Gastrocnemius medialis (tissue), 4 donors: ENCODE data around the gene CBLN2.

ENCODE experiments used
- CTCF ChIP-seq, 5 experiments: fragments of 450-650 bp in 3 of 5; fragments of 200-600 bp in 2 of 5; sonication (generic) in 2 of 5; IDR thresholded peaks in 4 of 5; conservative IDR thresholded peaks in 1 of 5; 1 replicate in 4 of 5; 2 replicates in 1 of 5; pipeline ENCODE4 v1.5.1; 2016 to 2019; ENCODE audit warnings: antibody characterized with exemption in 5 of 5, mild to moderate bottlenecking in 3 of 5, moderate library complexity in 3 of 5
- POLR2A ChIP-seq, 2 donors: fragments of 450-650 bp; IDR thresholded peaks; one replicate each; pipeline ENCODE4 v1.6.1; 2017; ENCODE audit warnings: antibody characterized with exemption in 2 of 2, mild to moderate bottlenecking in 2 of 2, moderate library complexity in 2 of 2

- no peak for TF ChIP-seq CTCF (IDR thresholded peaks at IDR 0.05 in 4 of 5, conservative IDR thresholded peaks at IDR 0.05 in 1 of 5)
- TF ChIP-seq POLR2A (IDR thresholded peaks at IDR 0.05), result no peak
Measured at GRCh38 chr18:72543357-72544055, 636 bp downstream of the CBLN2 start.
